ENCODE data around the gene SERPINB13.
"Not testable (repeated sequence)": the region's sequence is repeated elsewhere in the genome, so short reads cannot be mapped to it uniquely, and the experiment has no call there.

SERPINB13 gene

DNA sequence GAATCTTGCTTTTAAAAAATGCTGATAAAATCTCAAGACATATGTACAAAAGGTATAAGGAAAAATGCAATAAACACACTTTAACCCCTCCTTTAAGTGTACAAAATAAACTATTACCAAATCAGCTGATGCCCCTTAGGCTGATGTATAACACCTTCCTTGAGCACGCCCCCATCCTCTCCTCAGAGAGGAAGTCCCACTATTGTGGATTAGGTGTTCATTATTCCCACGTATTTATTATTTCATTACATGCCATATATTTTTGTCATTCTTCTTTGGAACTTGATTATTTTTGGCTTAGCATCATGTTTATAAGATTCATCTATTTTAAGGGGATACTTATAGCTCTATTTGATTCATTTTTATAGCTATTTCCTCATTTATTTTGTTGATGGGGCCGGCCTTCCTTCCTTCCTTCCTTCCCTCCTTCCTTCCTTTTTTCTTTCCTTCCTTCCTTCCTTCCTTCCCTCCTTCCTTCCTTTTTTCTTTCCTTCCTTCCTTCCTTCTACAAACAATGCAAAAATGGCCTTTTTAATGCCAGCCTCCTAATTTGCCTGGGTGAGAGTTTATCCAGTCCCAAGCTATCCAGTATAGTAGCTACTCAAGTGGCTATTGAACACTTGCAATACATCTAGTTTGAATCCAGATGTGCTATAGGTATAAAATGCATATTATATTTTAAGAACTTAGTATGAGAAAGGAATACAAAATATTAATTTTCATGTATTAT lies 4.0 kb downstream of the SERPINB13 start:
- DNase-seq (ENCODE audit: low read depth) = no peak

DNA sequence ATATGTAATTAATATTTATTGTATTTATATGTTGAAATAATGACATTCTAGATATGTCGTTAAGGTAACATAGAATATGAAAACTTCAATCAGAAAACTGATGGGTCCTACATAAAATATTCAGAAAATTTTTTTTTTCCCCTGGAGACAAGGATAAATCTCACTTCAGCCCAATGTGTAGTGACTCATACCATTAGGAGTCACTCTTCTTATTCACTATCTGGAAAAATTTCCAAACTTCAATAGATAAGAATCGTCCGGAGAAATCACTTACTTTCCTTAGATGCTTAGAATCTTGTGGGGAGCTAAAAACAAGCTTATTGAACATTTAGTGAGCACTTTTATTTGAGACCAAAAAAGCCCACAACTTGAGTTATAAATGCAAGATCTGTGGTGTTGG lies 4.6 kb downstream of the SERPINB13 start:
- no peak for DNase-seq (ENCODE audit: low read depth)

DNA sequence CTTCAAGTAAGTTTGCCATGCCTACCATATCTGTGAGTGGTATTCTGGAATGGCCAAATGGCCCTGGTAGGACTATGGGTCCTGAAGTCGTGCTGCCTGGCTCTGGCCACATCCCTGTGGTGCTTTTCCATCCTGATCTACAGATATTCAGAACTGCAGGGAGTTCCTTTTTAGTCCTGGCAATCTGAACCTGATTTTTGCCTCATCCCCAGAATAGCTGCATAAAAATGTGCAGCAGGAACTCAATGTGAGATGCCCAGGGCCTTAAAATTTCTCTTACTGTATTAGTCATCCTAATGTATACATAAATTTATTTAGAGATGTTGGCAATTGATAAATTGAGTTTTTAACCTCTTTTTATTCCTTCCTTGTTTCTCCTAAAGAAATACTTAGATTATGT lies 5.3 kb downstream of the SERPINB13 start:
- DNase-seq (ENCODE audit: low read depth) = no peak

DNA sequence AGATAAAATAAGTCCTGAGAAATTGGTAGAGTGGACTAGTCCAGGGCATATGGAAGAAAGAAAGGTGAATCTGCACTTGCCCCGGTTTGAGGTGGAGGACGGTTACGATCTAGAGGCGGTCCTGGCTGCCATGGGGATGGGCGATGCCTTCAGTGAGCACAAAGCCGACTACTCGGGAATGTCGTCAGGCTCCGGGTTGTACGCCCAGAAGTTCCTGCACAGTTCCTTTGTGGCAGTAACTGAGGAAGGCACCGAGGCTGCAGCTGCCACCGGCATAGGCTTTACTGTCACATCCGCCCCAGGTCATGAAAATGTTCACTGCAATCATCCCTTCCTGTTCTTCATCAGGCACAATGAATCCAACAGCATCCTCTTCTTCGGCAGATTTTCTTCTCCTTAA lies 9.8 kb downstream of the SERPINB13 start:
- DNase-seq (ENCODE audit: low read depth) = no peak

DNA sequence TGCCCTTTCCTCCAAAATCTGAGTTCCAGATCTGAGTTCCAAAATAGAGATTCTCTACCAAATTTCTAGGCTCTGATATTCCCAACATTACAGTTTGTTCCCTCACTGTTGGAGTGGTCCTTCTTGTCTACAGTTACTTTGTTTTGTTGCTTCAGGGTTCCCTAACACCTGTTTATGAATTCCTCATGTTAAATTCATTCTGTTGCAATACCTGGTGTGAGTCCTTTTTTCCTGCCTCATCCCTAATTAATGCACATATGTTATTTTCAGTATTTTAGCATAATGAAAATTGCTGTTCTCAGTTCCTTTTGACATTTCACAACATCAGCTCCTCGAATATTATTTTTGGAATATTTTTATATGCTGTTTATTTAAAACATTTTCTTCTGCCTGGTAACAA lies 16.2 kb downstream of the SERPINB13 start:
- no peak for DNase-seq (ENCODE audit: low read depth)

DNA sequence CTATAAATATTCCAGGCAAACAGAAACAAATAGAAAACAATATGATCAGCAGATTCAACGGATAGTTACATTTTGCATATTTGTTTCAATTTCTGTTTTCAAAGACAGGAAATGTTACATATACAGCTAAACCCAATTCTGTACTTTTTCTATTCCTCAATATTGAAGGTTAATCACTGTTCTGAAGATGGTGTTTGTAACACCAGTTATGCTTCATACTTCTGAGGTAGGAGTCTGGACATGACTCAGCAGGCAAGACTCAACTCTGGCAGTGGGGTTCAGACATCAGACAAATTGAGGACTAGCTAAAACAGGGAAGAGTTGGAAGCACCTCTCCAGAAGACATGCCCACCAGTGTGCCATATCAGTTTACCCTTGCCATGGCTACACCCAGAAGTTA lies 16.6 kb downstream of the SERPINB13 start:
- no peak for DNase-seq (ENCODE audit: low read depth)

DNA sequence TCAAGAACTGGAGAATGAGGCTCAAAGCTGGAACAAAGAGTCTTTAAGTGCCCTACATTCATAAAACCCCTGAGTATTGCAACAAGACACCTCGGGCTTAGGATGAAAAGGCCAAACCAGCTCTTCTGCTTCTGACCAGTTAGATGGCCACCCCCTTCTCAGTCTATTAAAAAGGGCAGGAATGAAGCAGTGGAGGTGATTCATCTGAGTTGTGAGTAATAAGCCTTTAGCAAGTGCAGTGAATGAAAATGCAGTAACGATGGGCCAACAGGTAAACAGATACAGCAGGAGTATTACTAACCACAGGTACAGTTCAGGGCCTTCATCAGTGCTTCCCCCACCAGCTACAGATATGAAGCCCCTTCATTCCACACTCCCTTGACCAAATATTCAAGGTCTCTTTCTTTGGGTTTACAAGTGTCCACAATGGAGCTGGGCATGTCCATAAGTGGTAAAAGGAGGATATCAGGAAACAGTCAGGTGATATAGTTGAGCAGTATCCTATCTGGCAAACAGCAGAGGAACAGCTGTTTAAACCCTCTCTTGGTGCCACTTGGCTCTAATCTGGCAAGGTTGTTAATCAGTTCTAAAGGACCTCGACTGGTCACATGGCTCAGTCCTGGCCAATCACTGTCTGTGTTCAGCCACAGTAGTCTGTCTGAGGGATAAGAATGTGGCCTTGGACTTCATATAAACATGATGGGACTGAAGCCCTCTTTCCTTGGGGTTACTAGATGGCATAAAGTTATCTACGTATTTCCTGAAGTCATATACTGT lies 17.8 kb downstream of the SERPINB13 start:
- DNase-seq (ENCODE audit: low read depth) = no peak

DNA sequence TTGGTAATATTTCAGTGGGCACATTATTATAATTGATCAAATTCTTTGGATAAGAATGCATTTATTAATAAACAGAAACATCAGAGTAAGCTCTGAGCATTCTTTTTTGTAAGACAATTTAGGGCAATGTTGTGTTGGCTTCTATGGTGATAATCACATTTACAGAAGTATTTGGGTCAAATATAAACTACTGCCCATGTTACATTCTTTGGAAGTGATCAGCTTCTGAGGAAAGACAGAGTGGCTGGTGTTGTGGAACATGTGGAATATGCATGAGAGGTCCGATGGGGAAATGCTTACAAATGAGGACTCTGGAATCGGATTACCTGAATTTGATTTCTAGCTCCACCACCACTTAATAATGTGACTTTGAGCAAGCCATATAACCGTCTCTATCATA lies 19.4 kb downstream of the SERPINB13 start:
- no peak for DNase-seq (ENCODE audit: low read depth)

DNA sequence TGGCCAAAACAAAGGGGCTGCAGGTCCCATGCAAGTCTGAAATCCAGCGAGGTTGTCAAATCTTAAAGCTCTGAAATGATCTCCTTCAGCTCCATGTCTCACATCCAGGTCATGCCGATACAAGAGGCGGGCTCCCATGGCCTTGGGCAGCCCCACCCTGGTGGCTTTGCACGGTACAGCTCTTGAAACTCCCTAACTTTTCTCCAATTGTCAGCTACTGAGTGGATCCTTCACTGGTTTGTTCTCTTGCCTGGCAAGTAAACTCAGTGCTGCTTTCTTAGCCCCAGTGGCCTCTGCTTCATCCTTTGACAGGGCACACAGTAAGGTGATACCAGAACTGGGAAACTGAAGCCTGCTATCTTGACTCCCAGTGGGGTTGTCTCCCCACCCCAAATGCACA lies 26.3 kb downstream of the SERPINB13 start:
- DNase-seq (ENCODE audit: low read depth) = no peak

DNA sequence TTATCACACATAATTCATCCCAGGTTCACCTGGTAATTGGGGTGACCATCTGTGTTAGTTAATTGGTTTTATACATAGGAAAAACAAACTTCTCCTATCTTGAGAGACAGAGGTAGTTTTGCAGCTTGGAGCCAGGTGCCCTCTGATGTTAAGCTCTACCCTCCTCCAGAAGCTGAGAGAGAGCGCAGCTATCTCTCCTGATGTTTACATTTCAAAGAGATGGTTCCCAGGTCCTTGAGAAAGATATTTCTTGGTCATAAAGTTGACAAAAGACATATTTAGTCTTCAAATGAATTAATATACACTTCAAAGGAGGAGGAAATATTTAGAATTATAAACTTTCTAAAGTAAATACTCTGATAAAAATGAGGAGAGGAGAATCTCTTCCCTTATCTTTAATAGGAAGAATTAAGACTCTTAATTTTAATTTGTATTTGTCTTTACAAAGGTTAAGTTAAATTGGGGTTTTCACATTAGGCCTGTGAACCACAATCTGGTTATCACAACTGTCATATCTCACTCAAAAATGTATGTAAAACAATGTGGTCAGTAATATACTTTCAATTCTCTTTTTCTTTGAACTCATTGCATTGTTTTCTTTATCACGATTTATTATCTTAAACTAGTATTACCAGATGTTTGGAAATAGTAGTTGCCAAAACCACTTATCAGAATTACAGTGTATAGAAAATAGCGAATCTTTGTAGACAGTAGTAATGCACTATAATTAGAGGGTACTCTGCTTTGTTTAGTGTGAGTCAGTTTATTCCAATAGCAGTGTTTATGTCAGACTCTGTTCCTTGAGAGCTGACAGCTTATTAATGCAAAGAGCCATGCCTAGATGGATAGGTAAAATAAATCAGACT lies 30.1 kb downstream of the SERPINB13 start:
- DNase-seq (ENCODE audit: low read depth) = no peak

DNA sequence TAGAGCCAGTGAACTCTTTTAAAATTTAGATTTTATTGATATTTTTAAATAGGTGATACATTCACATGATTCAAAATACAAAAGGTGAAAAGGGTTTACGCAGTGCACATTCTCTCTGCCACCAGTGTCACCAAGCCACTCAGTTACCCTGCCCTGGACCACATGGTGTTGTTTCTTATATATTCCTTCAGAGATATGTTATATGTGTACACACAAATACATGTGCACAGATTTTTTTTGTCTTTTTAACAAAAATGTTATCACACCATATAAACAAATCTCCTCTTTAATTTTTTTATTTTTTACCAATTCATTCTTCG lies 30.7 kb downstream of the SERPINB13 start:
- DNase-seq (ENCODE audit: low read depth) = no peak

DNA sequence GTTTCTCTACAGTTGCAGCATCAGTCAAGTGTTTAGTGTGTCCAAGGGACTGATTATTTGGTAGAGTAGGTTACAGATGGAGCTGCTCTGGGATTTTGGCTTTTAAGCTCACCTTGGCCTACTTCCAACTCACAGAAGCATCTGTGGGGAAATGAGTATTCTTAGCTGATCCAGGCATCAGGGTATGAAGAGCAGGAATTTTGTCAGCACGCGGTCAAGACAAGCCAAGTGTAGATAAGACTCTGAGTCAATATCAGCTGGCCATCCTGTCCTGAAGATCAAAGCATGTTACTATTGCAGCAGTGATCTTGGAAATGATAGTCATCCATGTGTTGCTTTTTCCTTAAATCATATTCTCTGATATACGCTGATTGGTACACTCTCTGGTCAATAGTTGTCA lies 32.5 kb downstream of the SERPINB13 start:
- no peak for DNase-seq (ENCODE audit: low read depth)

DNA sequence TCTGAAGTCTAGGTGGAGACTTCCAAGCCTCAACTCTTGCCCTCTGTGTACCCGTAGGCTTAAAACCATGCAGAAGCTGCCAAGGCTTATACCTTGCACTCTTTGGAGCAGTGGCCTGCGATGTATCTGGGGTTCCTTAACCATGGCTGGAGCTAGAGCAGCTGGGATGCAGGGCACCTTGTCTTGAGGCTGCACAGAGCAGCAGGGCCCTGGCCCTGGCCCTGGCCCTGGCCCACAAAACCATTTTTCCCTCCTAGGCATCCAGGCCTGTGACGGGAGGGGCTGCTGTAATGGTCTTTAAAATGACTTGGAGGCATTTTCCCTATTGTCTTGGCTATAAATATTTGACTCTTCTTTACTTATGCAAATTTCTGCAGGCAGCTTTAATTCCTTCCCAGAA lies 37.7 kb downstream of the SERPINB13 start:
- DNase-seq (ENCODE audit: low read depth) = no peak

DNA sequence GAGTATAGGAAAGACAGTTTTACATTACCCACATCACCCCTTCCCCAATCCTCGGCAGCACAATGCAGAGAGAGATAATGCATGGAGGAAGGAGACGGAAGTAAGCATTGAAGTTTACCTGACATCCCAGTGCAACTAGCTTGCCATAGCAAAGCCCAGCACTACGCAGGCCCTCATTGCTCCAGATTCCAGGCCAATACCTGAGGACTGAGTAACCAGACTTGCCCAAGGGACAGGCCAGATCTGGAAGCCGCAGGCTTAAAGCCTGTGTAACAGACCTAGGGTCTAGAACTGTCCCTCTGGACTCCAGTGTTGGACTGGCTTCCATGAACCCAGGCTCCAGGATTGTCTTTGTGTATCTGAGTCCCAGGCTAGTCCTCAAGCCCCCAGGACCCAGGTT lies 39.3 kb downstream of the SERPINB13 start:
- DNase-seq (ENCODE audit: low read depth) = no peak

DNA sequence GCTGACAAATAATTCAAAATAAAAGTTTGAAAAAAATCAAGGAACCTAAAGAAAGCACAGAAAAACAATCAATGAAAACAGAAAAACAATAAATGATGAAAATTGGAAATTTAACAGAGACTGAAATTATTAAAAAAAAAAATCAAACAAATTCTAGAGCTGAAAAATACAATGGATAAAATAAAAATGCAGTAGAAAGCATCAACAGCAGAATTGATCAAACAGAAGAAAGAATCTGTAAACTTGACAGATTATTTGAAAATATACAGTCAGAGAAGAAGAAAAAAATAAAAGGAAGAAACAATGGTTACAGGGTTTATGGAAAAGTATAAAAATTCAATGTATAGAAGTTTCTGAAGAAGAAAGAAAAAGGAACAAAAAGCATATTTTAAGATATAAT lies 40.7 kb downstream of the SERPINB13 start:
- no peak for DNase-seq (ENCODE audit: low read depth)

DNA sequence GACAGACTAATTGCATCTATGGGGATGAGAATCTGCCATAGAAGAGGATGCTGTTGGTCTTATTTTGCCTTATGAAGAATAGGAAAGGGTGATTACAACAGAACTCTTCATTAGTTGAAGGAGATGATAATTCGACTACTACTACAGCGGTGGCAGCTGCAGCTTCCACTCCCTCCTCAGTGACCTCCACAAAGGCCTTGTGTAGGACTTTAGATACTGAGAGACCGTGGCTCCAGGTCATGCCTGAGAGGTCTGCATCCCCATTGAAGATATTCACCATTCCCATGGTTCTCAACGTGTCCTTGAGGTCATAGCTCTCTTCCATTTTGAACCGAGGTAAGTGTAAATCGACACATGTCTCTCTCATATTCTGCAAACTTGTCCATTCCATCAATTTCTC lies 50.6 kb downstream of the SERPINB13 start:
- DNase-seq (ENCODE audit: low read depth) = no peak

DNA sequence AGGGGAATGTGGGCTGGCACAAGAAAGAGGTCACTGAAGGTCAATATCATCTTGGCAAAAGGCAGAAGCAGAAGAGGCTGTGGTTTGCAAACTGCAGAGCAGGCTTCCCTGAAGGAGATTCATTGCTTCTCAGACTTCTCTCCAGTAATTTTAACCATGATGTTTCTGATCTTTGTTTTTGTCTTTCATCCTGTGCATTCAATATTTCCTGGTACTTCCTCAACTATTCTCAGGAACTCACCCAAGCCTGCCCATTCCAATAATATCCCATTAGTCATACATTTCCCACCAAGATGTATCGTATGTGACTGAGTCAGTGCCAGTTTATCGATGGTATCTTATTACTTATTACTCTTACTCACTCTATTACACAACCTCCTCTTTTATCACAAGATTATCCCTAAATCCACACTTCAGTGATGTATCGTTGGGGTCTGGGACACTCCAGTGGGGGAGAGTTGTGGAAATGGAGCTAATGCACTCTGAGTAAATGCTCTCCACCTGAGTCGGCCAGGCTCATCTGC lies 54.1 kb downstream of the SERPINB13 start:
- DNase-seq (ENCODE audit: low read depth) = not testable (repeated sequence)

DNA sequence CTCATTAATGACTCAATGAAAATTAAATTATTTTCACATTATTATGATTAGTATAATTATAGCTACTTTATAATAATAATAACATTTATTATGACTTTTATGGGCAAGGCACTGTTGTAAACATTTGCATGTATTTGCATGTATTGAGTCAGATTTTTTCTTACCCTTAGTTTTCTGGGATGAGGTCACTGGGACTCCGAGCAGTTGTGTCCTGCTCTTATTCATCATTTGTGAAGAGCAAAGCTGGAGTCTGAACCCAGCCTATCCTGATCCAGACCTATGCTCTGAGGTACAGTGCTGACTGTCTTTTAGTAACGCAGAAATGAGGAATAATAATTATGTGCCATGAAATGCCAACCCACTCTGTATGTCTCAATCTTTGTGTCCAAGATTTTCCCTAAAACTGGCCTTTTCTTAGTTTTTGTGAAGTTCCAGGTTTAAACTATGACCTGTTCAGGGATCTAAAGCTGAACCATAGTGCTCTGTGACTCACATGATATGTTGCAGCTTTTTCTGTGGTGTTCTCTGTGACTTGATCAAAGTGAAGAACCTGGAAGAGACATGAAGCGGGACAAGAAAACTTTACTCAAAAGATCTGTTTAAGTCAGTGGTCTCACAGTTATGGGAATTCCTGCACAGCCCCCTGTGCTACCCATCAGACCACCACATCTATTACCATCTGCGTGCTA lies 55.7 kb downstream of the SERPINB13 start:
- not testable (repeated sequence) for DNase-seq (ENCODE audit: low read depth)

DNA sequence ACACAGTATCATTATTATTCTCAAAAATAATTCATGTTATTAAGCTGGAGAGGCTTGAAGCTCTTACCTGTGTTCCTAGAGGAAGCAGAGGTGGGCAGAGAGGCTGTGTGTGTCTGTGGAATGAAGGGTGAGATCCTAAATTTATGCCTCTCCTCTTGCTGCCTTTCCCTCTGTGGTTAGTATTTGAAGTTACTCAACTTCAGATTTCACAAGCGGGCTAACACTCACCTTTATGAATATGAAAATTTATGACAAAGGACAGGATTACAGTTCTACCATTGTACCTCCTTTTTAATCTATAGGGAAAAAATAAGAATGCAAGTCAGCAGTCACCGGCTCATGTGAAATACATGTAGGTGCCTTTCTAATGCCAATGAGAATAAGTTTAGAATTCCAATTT lies 57.0 kb downstream of the SERPINB13 start, which contains the start of gene SERPINB4:
SERPINB4 (minus strand) TSS at position 115 of the 400 bp plus-strand sequence. CDS start 679 bp downstream, outside the sequence.
- DNase-seq (ENCODE audit: low read depth) = not testable (repeated sequence)

DNA sequence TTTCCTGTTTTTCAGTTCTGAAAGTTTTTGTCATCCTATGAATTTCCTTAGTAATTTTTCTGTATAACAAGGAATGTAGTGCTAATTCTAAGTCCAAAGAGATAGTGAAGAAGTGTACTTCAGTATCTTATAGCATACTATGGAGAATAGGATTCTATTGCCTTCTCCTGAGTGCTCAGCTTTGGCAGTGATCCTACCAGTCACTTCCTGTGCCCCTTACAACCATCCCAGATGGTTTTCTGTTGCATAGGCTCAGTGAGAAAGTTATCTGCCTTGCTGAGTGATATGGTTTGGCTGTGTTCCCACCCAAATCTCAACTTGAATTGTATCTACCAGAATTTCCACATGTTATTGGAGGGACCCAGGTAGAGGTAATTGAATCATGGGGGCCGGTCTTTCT lies 57.6 kb downstream of the SERPINB13 start:
- not testable (repeated sequence) for DNase-seq (ENCODE audit: low read depth)

DNA sequence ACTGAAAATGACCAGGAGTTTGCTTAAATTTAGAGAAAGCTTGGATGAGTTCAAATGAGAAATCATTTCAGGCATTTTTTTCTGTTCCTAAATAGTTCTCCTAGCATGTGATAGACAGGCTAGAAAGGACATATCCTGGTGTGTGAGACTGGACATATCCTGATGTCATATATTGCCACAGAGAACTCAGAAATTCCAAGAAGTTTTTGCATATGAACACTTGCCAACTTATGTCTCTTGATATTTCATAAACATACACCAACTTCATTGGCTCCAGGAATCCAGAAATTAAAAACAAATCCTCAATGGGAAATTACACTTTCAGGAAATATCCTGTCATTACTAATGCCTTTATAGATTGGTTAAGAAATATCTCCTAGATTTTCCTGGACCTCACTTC lies 59.8 kb downstream of the SERPINB13 start:
- no peak for DNase-seq (ENCODE audit: low read depth)

DNA sequence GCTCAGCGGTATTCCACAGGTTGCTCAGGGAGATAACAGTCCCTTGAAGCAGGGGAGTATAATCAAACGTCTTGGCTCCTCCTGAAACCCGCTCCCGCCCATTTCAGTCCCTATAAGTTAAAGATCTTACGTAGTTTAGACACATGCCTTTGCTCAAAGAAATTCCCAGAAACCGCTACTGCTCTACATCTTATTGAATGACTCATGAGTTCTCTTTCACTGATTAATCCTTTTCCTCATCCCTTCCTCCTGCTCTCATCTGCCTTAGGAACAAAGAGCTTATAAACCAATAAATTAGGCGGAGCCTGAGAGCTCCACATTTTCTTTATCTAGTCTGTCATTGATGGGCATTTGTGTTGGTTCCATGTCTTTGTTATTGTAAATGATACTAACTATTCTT lies 61.1 kb downstream of the SERPINB13 start:
- no peak for DNase-seq (ENCODE audit: low read depth)
